HG03097 (cell line): ENCODE data around the gene P3H3.
"Not testable (repeated sequence)": the region's sequence is repeated elsewhere in the genome, so short reads cannot be mapped to it uniquely, and the experiment has no call there.

Experiments used
- ATAC-seq: cut with Tn5 transposase; IDR thresholded peaks from one replicate; pipeline ENCODE4 v1.9.1; 2021; ENCODE audit not compliant: unreplicated experiment, low FRiP score

Gene P3H3

DNA sequence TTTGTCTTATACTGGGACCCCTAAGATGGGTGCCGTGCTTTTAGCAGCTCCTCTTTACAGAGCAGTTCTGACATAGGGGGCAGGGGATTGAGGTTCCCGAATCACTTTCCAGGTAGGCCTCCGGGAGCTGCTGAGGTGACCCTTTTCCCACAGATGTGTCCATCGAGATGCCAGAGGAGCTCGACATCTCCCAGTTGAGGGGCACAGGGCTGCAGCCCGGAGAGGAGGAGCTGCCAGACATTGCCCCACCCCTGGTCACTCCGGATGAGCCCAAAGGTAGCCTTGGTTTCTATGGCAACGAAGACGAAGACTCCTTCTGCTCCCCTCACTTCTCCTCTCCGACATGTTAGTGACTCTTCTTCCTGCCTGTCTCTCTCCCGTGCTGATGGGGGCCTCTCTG is 34.8 kb downstream of the P3H3 start:
- no peak for ATAC-seq

DNA sequence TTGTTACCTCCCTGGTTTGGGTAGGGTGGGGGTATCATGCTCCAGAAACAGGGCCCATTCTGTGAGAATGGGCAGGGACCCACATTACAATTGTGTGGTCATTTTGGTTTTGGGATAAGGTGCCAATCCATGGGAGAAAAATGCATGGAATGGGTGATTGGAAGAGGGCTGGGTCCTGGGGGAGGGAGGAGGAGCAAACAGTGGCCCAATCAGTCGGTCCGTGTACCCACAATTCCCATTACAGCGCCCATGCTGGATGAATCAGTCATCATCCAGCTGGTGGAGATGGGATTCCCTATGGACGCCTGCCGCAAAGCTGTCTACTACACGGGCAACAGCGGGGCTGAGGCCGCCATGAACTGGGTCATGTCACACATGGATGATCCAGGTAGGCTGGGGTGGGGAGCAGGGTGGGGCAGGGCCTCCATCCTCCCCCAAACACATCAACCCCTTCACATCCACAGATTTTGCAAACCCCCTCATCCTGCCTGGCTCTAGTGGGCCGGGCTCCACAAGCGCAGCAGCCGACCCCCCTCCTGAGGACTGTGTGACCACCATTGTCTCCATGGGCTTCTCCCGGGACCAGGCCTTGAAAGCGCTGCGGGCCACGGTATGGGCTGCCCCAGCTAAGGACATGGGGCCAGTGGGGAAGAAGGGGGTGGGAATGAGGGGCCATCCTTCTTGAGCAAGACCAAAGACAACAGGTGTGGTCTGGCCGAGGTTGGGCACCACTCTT is 35.5 kb downstream of the P3H3 start:
- no peak for ATAC-seq

DNA sequence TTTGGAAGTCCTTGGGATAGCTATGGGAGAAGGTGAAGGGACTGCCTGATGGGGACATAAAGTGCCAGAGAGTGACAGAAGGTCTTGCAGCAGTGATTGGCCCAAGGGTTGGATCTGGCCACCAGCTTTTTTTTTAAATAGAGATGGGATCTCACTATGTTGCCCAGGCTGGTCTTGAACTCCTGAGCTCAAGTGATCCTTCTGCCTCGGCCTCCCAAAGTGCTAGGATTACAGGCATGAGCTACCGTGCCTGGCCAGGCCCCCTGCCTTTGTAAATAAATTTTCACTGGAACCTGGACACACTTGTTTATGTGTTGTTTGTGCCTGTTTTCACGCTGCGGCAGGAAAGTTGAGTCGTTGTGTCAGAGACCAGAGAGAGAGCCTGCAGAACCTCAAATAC is 37.1 kb downstream of the P3H3 start:
- ATAC-seq, result not testable (repeated sequence)

DNA sequence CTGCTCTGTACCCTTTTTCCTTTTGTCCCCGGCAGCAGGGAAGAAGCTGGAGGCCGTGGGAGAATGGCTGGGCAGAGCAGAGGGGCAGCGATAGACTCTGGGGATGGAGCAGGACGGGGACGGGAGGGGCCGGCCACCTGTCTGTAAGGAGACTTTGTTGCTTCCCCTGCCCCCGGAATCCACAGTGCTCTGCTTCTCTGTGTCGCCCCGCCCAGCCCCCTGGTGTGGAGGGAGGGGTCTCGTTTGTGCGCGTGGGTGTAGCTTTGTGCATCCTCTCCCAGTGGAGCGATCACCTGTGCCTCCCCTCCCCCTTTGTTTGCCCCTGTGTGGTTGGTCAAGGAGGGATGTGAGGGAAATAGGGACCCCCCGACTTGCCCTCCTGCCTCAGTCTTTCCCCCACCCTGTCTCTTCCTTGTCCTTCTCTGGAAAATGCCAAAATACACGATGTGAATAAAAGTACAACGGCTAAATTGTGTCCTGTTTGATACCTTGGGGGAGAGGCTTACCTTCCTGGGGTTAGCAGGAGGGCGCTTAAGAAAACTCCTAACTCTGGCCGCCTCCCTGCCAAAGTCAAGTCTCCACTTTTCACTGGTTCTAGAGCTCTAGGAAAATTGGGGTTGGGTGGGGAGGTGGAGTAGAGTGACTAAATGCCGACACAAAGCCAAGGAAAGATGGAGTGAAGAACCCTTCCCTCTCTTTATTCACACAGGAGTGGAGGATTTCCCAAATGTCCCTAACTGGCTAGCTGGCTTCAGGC is 38.1 kb downstream of the P3H3 start:
- no peak for ATAC-seq

DNA sequence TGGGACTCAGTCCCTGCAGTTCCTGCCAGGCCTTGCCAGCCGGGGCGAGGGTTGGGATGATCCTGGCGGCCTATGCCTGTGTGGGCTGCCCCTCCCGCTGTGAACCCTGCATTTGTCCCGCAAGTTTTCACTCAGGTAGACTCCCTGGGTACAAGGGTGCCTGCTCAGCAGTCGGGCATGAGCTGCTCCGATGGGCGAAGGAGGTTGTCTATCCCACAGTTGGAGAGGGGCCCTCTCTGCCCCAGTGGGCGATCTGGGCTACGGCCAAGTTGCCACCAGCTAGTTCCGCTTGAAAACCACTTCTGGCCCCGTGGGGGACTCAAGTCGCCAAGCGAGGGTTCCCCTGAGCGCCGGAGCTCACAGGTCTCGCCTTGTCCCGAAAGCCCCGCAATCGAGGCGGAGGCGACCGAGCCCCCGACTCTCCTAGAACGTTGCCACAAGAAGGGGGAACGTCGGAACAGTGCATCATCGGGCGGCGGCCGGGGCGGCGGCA is 38.8 kb downstream of the P3H3 start:
- peak; percentile 1 for ATAC-seq

DNA sequence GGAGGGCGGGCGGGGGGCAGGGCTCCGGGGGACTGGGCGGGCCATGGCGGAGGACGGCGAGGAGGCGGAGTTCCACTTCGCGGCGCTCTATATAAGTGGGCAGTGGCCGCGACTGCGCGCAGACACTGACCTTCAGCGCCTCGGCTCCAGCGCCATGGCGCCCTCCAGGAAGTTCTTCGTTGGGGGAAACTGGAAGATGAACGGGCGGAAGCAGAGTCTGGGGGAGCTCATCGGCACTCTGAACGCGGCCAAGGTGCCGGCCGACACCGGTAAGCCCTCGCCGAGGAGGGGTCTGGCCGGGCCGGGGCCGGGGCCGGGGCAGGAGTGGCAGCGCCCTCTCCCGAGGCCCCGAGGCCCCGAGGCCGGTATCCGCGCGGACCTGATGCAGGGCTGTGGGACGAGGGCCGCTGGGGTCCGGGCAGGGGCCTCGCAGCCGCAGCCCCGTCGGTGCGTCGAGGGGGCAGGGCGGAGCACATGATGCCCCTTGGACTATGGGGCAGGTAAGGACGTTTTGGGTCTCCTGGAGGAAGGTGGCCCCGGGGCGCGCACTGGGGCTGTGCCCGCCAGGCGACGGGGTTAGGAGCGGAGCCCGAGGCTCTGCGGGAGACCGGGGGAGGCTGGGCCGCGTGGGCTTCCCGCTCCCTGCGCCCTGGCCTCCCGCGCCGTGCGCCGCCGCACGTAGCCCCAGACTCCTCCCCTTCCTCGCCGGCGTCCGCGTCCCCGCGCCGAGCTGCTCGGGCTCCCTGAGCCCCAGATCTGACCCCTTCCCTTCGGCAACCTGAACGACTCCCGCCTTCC is 39.4 kb downstream of the P3H3 start, which contains the start of gene TPI1:
Gene TPI1, plus strand, starts transcription at position 119 of the 798 bp plus-strand sequence. Its CDS starts 36 bp downstream, at position 155.
- peak; percentile 54 for ATAC-seq

DNA sequence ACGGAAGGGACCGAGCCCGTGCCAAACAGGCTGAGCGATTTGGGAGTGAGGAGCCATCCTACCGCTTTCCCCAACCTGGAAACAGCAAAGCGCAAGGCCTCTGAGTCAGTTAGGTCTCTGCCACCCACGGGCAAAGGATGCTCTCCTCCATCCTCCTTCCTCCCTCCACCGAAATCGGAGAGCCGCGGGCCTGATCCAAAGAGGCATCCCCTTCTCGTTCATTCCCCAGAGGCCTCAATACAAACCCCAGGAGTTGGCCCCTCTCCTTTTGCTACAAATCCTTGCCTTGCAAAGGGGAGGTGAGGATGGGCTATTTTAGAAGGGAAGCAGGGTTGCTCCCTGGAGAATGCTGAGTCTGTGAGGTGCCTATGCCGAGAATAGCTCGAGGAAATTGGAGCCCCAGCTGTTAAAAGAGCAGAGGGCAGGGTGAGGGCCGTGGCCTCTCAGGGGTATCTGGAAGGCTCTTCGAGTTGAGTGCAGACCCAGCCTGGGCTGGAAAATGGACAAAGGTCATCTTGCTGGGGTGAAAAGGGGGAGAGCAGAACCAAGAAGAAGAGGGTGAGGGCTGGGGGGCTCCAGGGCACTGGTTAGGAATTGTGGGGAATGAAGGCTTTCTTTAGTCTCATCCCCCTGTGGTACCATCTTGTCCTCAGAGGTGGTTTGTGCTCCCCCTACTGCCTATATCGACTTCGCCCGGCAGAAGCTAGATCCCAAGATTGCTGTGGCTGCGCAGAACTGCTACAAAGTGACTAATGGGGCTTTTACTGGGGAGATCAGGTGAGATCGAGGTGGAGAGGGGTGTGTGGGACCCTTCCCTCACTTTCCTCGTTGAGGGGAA is 40.2 kb downstream of the P3H3 start:
- ATAC-seq, result no peak

DNA sequence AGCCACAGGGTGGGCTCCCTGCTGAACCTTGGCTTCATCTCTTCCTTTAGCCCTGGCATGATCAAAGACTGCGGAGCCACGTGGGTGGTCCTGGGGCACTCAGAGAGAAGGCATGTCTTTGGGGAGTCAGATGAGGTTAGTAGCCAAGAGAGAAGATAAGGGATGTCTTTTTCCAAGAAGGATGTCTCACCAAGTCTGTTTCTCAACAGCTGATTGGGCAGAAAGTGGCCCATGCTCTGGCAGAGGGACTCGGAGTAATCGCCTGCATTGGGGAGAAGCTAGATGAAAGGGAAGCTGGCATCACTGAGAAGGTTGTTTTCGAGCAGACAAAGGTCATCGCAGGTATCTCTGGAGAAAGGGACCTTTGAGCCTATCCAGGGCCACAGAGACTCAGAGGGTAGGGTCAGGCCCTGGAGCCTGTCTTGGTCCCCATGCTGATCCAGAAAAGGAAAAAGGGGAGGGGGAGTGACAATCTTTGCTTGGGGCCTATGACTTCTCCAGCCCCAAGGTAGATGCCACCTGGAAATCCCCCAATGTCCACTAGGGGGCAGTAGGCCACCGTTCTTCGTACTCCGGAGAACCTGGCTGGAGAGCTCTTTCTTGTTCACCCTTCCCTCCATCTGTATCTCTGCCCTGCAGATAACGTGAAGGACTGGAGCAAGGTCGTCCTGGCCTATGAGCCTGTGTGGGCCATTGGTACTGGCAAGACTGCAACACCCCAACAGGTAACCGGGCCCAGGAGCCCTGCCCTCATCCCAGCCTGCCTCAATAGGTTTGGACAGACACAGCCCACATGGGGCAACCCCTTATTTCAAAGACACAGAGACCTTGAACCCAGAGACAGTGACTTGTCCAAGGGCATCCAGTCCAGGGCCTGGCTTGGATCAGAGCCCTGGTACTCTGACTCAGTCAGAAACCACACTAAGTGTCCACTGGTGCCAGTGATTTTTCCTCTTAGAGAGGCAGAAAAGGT is 41.1 kb downstream of the P3H3 start:
- no peak for ATAC-seq

DNA sequence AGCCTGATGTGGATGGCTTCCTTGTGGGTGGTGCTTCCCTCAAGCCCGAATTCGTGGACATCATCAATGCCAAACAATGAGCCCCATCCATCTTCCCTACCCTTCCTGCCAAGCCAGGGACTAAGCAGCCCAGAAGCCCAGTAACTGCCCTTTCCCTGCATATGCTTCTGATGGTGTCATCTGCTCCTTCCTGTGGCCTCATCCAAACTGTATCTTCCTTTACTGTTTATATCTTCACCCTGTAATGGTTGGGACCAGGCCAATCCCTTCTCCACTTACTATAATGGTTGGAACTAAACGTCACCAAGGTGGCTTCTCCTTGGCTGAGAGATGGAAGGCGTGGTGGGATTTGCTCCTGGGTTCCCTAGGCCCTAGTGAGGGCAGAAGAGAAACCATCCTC is 42.1 kb downstream of the P3H3 start:
- not testable (repeated sequence) for ATAC-seq

DNA sequence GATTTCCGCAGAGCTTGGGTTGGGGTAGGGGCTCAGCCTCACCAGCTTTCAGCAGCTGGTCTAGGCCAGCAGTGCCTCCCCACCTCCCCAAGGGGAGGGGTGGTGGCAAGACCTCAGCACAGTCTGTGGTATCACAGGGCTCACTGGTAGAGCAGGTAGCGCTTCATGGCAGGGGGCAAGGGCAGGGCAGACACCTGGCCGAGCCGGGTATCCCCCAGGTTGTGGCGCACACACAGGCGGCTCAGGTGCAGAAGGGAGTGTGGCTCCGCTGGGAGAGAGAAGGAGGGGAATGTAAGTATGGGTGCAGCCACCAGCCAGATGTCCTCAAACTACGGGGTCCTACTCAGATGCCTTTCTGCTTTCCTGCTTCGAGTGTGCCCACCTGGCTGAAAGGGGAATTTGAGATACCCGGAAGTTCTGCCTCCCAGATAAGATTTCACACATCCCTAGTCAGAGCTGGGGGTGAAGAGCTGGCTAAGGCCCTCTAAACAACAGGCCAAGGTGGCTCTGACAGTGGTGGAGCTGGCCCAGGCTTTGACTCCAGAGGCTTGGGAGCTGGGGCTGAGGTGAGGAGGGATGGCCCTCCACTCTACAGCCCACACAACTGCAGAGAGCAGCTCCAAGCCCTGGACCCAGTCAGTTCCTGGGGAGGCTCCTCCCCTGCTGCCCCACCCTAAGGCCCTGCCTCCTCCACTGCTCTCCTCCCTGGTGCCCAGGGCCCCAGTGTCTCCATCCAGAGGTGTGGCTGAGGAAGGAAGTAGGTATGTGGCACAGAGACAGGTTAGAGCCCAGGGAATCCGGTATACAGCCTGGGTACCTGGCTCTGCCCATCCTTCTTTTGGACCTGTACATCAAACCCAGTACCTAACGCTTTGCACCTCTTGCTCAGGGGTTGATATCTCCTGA is 43.1 kb downstream of the P3H3 start:
- no peak for ATAC-seq

DNA sequence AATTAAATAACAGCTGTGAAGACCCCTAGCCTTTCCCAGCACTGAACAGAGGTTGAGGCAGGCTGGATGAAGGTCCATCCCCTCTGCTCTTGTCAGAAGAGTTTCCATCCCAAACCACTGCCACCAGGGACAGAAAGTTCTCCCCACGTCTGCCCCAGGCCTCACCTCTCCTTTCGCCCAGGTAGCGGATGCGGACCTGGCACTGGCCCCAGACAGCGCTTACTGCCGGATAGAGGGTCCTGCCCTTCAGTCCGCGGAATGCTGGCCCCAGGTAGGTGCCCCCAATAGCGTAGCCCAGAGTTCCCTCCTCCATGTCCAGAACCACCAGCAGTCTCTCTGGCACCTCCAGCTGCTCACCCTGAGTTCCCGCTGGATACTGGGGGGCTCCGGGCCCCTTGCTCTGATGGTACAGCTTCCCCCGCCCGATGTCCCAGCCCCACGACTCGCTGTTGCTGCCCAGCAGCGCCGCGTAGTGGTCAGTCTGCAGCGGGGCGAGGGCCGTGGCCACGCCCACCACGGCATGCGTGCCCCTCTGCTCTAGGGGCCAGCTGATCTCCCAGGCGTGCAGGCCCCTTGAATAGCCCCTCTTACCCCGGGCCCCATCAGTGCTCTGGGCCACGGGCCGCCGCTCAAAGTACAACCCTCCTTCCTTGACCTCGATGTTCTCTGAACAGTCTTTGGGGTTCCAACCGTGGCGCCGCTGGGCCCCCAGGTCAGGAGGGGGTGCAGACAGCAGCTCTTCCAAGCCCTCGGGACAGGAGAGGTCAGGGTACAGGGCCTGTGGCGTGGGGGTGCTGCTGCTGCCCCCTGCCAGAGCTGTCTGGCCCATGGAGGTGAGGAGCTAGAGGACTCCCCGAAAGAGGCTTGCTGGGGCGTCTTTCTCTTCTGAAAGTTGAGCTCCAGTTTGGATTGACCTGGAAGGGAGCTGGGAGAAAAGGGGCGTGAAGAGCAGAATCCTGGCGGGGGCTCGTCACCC is 44.2 kb downstream of the P3H3 start:
- ATAC-seq, result peak; percentile 25

DNA sequence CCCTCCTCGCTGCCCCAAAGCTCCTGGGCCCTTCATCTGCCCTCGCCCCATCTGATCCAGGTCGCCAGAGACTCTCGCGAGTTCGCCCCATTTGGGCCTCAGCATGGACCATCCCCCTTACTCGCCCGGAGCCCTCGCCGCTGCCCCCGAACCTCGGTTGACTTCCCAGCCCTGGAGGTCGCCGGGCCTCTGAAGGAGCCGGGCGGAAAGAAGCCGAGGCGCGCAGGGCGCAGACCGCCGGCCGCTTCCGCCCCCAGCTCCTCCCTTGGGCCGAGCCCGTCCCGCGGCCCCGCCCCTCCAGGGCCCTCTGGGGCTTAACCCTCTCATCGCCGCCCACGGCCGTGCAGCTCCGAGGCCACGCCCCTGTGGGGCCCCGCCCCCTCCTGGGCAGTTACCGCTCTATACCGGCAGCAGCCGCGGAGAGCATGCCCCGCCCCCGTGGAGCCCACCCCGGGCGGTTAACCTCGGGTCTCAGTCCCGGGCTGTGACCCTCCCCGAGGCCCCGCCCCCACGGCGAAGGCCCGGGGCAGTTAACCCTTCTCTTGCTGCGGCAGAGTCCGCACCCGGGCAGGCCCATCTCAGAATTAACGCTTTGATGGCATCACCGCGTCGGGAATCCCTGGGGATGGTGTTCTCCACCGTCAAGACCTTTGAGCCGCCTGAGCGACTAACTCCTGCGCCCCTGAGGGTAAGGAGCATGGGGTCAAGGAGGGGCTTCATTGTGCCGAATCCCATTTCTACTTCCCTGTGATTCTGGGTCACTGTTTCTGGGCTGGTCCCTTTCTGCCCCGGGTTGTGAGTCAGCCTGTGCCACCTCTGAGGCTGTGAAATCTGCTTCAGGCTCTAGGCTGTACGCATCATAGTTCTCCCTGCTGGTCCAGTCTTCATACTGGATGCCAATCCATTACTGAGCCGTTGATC is 45.1 kb downstream of the P3H3 start, which contains the start of gene SPSB2:
Gene SPSB2, minus strand, starts transcription at position 210 of the 921 bp plus-strand sequence. CDS start 402 bp downstream, outside the sequence.
- peak; percentile 70 for ATAC-seq

DNA sequence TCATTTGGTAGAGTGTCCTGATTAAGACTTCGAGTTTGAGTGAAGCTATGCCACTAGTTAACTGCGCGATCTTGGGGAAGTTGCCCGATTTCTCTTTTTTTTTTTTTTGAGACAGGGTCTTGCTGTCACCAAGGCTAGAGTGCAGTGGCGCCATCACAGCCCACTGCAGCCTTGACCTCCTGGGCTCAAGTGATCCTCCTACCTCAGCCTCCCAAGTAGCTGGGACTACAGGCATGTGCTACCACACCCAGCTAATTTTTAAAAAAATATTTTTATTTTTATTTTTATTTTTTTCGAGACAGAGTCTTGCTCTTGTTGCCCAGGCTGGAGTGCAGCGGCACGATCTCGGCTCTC is 45.8 kb downstream of the P3H3 start:
- not testable (repeated sequence) for ATAC-seq

DNA sequence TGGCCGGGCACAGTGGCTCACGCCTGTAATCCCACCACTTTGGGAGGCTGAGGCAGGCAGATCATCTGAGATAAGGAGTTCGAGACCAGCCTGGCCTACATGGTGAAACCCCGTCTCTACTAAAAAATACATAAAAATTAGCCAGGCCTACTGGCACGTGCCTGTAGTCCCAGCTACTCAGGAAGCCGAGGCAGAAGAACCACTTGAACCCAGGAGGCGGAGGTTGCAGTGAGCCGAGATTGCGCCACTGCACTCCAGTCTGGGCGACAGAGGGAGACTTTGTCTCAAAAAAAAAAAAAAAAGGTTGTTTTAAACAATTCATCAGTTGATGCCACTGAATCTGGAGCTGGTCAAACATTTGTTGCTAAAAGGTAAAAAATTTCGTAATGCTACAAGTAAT is 51.6 kb downstream of the P3H3 start:
- not testable (repeated sequence) for ATAC-seq

DNA sequence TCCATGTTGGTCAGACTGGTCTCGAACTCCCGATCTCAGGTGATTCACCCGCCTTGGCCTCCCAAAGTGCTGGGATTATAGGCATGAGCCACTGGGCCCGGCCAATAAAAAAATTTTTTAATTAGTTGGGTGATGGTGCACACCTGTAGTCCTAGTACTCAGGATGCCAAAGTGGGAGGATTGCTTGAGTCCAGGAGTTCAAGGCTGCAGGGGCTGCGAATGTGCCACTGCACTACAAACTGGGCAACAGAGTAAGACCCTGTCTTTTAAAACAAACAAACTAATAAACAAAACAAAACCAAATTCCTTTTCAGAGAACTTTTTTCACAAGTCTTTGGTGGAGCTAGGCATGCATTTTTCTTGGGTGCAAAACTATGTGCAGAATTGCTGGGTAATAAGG is 55.0 kb downstream of the P3H3 start:
- no peak for ATAC-seq

DNA sequence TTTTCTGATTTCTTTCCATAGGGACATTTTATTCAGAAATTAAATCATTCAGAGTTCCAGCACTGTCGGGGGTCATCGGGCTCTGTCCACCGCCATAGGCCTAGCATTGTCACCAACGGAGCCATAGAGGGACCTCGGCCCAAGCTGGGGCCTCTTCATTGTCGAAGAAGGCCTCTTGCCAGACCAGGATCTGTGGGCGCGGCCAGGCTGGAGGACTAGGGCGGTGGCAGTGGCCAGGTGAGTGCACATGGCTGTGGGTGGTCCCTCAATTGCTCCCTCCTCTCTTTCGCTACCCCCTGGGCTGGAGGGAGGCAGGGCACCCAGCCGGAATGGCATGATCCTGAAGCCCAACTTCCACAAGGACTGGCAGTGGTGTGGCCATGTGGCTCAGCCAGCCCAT is 55.5 kb downstream of the P3H3 start:
- no peak for ATAC-seq
